Right kidney (tissue), 1 donor: ENCODE data around the gene CCDC141.

Source experiments
- DNase-seq: peaks from one replicate; pipeline ENCODE4 v3.0.0-alpha.2; 2016

CCDC141 gene

DNA sequence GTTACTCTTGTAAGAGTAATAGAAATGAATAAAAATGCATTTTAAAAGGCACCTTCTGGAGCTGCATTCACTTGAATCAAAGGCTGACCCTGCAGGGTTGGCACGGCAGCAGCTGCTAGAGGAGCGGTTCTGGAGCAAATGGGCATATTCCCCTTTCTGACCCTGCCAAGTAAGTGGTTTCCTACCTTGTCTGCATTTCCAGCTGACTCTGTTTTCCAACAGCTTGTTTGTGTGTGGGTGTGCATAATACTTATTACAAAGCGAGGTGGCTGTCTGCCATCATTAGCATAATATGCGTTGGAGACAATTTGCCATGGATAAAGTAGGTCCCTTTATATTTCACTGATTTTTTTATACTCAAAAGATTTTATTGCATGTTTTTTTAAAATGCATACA is 221.5 kb downstream of the CCDC141 start:
- DNase-seq: no peak

GRCh38 chr2:178827739-178828485 is 222.0 kb downstream of the CCDC141 start:
- no peak for DNase-seq

DNA sequence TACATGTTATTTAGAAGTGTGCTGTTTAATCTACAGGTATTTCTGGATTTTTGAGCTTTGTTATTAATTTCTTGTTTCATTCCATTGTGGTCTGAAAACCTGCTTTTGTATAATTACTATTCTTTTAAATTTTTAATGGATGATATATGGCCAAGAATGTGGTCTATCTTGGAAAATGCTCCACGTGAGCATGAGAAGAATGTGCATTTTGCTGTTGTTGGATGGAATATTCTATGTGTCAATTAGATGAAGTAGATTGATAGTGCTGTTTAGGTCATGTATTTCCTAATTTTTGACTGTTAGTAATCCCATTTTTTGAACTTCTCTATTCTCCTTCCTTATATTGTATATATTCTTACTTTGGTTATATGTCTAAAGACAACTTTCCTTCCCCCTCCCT is 222.8 kb downstream of the CCDC141 start:
- no peak for DNase-seq

DNA sequence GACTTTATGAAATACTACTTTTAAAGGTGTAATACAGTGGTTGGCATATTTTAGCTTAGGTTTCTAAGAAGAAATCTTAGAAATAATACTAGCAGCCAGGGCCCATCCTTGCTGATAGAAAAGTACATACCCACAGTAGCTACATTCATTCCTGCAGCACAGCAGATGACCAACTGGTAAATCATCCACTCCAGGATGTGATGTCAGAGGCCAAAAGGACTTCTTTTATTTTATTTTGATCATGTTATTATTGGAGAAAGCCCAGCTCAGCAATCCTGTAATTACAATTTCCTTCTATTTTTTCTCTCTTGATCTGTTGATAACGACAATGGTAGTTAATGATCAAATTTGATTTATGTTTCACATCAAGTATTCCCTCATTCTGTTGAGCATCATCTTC is 224.8 kb downstream of the CCDC141 start:
- no peak for DNase-seq

- no peak for DNase-seq
Measured at GRCh38 chr2:178824181-178824580, 225.8 kb downstream of the CCDC141 start.

DNA sequence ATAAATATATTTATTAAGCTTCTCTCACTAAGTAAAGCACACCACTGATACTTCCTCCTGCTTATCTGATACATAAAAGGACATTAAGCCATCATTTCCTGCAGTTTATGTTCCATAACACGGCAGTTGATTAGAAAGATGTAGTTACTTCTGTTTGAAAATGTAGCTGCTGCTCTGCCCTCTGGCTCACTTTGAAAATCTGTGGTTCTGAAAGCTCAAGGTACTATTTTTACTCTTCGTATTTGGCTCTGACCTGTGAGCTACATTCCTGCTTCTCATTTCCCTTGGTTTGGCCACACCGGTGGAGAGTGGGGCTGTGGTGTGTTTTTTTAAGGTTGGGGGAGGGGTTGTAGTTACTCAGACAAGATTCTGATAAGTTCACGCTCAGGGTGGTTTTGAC is 229.9 kb downstream of the CCDC141 start:
- no peak for DNase-seq

DNA sequence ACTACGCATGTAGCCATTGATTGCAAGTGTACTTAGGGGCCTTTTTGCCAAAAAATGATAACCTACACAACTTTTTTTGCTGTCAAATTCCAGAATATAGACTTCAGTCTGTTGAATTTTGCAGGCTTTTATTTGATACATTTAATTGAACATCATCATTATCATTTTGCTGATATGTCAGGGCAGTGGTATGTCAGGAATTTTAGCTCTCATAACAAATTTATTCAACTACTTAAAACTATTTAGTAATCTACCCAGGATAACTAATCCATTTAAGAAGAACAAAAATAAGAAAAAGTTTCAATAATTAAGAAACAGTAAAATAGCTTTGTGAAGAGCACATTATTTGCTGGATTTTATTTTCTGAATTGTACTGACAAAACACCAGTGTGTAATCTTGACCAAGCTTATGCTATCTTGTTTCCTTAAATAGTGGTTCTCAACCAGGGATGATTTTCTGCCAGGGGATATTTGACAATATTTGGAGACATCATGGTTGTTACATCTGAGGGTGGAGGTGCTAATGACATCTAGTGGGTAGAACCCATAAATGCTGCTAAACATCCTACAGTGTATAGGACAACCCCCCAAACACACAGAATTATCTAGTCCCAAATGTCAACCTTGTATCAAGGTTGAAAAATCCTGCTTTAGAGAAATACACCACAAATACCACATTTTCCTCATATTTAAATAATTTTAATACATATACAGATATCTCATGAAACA is 230.6 kb downstream of the CCDC141 start:
- no peak for DNase-seq

- no peak for DNase-seq
Measured at GRCh38 chr2:178811901-178812300, 238.0 kb downstream of the CCDC141 start.

DNA sequence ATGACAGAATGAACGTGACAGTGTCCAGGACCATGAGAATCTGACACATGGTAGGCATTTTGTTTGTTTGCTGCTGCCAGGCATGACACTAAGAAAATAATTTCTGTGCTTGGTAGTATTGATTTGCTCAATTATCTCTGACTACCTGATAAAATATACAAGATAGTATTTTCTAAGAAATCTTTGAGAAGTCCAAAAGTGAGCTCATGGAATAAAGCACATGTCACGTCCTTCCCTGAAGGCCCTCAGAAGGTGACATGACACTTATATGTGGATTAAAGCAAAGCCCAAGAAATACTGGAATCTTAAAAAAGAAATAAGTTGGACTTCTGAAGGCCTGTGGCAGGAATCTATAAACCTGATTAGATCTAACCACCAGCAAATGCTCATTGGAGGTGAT is 238.9 kb downstream of the CCDC141 start:
- no peak for DNase-seq

GRCh38 chr2:178810422-178810821 is 239.5 kb downstream of the CCDC141 start:
- DNase-seq: no peak

GRCh38 chr2:178807227-178808008 is 242.5 kb downstream of the CCDC141 start, which contains the start of gene TTN:
TTN (minus strand) TSS chr2:178807423; CDS start chr2:178804642, 2,781 bp downstream.
- no peak for DNase-seq

DNA sequence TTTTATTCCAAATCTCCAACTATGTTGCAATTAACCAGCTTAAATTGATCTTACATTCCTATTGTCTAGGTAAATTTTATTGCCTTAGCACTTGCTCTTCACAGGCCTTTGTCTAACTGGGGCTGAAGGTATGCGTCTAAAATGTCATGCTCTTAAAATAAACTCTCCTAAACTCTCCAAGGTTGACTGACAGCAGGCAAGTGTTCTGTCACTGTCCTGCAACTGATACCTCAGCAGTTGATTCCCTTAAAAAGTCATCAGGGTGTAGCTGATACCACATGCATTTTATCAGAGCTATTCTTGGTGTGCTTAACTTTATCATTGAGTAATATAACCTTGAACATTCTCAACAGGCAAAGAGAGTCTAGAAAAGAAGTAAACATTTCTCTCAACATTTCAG is 243.4 kb downstream of the CCDC141 start:
- no peak for DNase-seq

DNA sequence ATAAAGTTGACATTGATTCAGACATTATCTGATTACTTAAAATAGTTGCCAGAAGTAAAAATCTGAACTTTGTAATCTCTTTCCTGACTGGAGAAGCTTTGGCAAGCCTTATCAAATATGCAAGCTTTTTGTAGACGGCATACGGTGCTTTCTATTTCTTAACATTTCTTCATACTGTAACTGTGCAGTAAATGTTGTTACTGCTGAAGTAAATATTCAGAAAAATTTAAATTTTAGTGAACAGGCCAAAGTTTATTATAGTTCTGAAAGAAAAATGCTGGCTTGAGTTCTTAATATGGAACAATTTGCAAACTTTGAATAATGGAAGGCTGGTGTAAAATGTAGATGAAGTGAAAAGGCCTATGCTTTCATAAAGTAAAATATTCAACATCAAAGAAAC is 244.5 kb downstream of the CCDC141 start:
- no peak for DNase-seq

- DNase-seq: no peak
Measured at GRCh38 chr2:178804791-178805190, 245.1 kb downstream of the CCDC141 start.

- no peak for DNase-seq
Measured at GRCh38 chr2:178800510-178800909, 249.4 kb downstream of the CCDC141 start.

- DNase-seq: no peak
Measured at GRCh38 chr2:178799305-178799704, 250.6 kb downstream of the CCDC141 start.

DNA sequence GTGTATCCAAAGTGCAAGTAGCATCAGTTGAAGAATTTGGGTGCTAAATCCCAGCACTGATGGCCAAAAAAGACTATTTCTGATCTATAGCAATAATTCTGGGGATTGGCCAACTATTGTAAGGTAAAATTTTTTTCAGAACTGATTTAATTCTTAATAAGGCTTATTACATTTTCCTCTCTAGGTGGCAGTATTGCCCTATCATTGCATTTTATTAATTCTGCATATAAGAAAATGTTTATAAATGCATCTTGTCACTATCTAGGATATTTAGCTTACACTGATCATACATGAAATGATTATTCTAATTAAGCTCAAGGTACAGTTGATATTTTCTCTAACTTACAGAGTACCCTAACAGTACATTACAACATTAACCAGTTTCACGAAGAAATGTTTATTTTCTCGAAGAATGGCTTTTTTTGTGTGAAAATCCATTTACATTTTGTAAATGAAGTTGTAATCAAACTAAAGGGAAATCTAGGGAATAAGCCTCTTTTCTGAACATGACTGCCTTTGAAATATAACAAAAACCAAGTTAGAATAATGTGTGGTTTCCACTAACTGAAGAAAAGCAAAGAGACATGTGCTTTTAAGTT is 253.8 kb downstream of the CCDC141 start:
- DNase-seq: no peak

DNA sequence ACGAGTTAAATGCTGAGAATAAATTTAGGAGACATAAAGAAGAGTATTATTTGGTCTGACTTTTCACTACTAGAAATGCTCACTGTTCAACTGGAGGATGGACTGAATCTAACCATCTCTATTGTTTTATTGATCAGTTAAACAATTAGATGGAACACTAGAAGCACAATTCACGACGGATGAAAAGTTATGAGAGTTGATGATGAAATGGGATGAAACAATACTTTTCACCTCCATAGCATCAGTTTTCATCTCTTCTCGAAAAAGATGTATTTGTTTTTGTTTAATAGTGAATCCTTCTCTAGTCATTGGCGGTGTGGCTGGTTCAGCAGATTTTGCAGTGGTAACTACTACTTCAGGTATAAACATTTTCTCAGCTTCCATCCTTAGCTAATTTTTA is 262.0 kb downstream of the CCDC141 start:
- no peak for DNase-seq

GRCh38 chr2:178787155-178787554 is 262.8 kb downstream of the CCDC141 start:
- no peak for DNase-seq

- no peak for DNase-seq
Measured at GRCh38 chr2:178783889-178784288, 266.0 kb downstream of the CCDC141 start.

- DNase-seq: no peak
Measured at GRCh38 chr2:178782236-178782635, 267.7 kb downstream of the CCDC141 start.
